WTC11 (cell line): ENCODE measurements around the gene APBA1. TPM values are rescaled to one million over a fixed set of nuclear protein-coding genes. Genes with fewer than 3 reads are reported as not detected.

Experiments used
- ATAC-seq: fragments of 200-7000 bp; cut with Tn5 transposase; 2 replicates; pipeline ENCODE4 v1.10.0; 2021; ENCODE audit warnings: mild to moderate bottlenecking, moderate library complexity
- CTCF ChIA-PET: fragments of 300-600 bp; sonication (Branson Sonifier 250); formaldehyde crosslinking; loops from one replicate; lab custom pipeline; 2021; ENCODE audit warnings: antibody characterized with exemption; lab: Charles Lee
- POLR2A ChIA-PET: fragments of 350-600 bp; sonication (Branson Sonifier 250); formaldehyde crosslinking; loops from one replicate; lab custom pipeline; 2021; ENCODE audit warnings: antibody characterized with exemption; lab: Charles Lee
- DNase-seq: peaks from one replicate; pipeline ENCODE4 v3.0.0; 2021; ENCODE audit warnings: low spot score
- H3K27ac Mint-ChIP-seq: 2 replicates; pipeline ENCODE4 v1.8.0; 2021; ENCODE audit warnings: mixed read lengths
- H3K27me3 Mint-ChIP-seq: 2 replicates; pipeline ENCODE4 v1.8.0; 2021; ENCODE audit warnings: low read depth, mild to moderate bottlenecking, moderate library complexity, mixed read lengths
- H3K36me3 Mint-ChIP-seq: 2 replicates; pipeline ENCODE4 v1.8.0; 2021; ENCODE audit warnings: mixed read lengths
- H3K4me1 Mint-ChIP-seq: 2 replicates; pipeline ENCODE4 v1.8.0; 2022; ENCODE audit warnings: mixed read lengths
- H3K4me3 Mint-ChIP-seq: 2 replicates; pipeline ENCODE4 v1.8.0; 2021; ENCODE audit warnings: mild to moderate bottlenecking, moderate library complexity, mixed read lengths
- H3K9me3 Mint-ChIP-seq: 2 replicates; pipeline ENCODE4 v1.8.0; 2021; ENCODE audit warnings: mixed read lengths
- ESRRA ChIP-seq: sonication (generic); formaldehyde crosslinking; IDR thresholded peaks from 2 replicates; pipeline ENCODE4 v1.8.1; 2022; ENCODE audit warnings: mild to moderate bottlenecking, missing genetic modification reagents, borderline replicate concordance
- ETV6 ChIP-seq: sonication (generic); formaldehyde crosslinking; IDR thresholded peaks from 2 replicates; pipeline ENCODE4 v1.8.1; 2022; ENCODE audit warnings: mild to moderate bottlenecking, missing genetic modification reagents
- FOXJ3 ChIP-seq: sonication (generic); formaldehyde crosslinking; IDR thresholded peaks from 2 replicates; pipeline ENCODE4 v1.9.0; 2021; ENCODE audit warnings: missing genetic modification reagents, mild to moderate bottlenecking, borderline replicate concordance
- GABPB1 ChIP-seq: sonication (generic); formaldehyde crosslinking; IDR thresholded peaks from 2 replicates; pipeline ENCODE4 v1.8.1; 2023; ENCODE audit warnings: mild to moderate bottlenecking, missing genetic modification reagents
- JAZF1 ChIP-seq: fragments of 250-450 bp; sonication (Bioruptor Pico); IDR thresholded peaks from 2 replicates; pipeline ENCODE4 v1.9.0; 2021; ENCODE audit warnings: moderate library complexity, mild to moderate bottlenecking, inconsistent platforms
- NFATC4 ChIP-seq: fragments of 250-450 bp; sonication (Bioruptor Pico); IDR thresholded peaks from 2 replicates; pipeline ENCODE4 v1.9.0; 2021; ENCODE audit warnings: mild to moderate bottlenecking
- NR2C2 ChIP-seq: sonication (generic); formaldehyde crosslinking; IDR thresholded peaks from 2 replicates; pipeline ENCODE4 v1.8.0; 2022; ENCODE audit warnings: mild to moderate bottlenecking, missing genetic modification reagents
- SMAD3 ChIP-seq: sonication (generic); formaldehyde crosslinking; IDR thresholded peaks from 2 replicates; pipeline ENCODE4 v1.8.0; 2022; ENCODE audit warnings: missing genetic modification reagents, mild to moderate bottlenecking, borderline replicate concordance
- SP1 ChIP-seq: sonication (generic); formaldehyde crosslinking; conservative IDR thresholded peaks from 2 replicates; pipeline ENCODE4 v1.8.1; 2022; ENCODE audit warnings: missing genetic modification reagents
- TEAD1 ChIP-seq: sonication (generic); formaldehyde crosslinking; IDR thresholded peaks from 2 replicates; pipeline ENCODE4 v1.8.0; 2022; ENCODE audit warnings: mild to moderate bottlenecking, missing genetic modification reagents
- ZBTB21 ChIP-seq: sonication (generic); formaldehyde crosslinking; IDR thresholded peaks from 2 replicates; pipeline ENCODE4 v1.8.1; 2023; ENCODE audit warnings: mild to moderate bottlenecking, missing genetic modification reagents, borderline replicate concordance
- total RNA-seq: library from RNA; stranded (reverse); gene quantifications from 3 replicates; pipeline ENCODE4 v1.2.3, GENCODE V29; 2021
- TF ChIP-seq, protein P1 (sequence below): sonication (generic); formaldehyde crosslinking; IDR thresholded peaks from 2 replicates; pipeline ENCODE4 v1.8.1; 2022; ENCODE audit warnings: low read depth, mild to moderate bottlenecking, moderate library complexity, missing genetic modification reagents, borderline replicate concordance
- TF ChIP-seq, protein P2 (sequence below): sonication (generic); formaldehyde crosslinking; IDR thresholded peaks from 2 replicates; pipeline ENCODE4 v1.8.1; 2023; ENCODE audit warnings: mild to moderate bottlenecking, missing genetic modification reagents, moderate library complexity
- TF ChIP-seq, protein P3 (sequence below): sonication (generic); formaldehyde crosslinking; IDR thresholded peaks from 2 replicates; pipeline ENCODE4 v1.8.1; 2023; ENCODE audit warnings: mild to moderate bottlenecking, missing genetic modification reagents, borderline replicate concordance
- TF ChIP-seq, protein P4 (sequence below): sonication (generic); formaldehyde crosslinking; conservative IDR thresholded peaks from 2 replicates; pipeline ENCODE4 v1.8.1; 2023; ENCODE audit warnings: mild to moderate bottlenecking, low read depth, missing genetic modification reagents, moderate library complexity
- TF ChIP-seq, protein P5 (sequence below): fragments of 250-450 bp; sonication (Bioruptor Pico); IDR thresholded peaks from 2 replicates; pipeline ENCODE4 v2.1.2; 2022; ENCODE audit warnings: mild to moderate bottlenecking, moderate library complexity
- TF ChIP-seq, protein P6 (sequence below): sonication (generic); formaldehyde crosslinking; IDR thresholded peaks from 2 replicates; pipeline ENCODE4 v1.8.1; 2023; ENCODE audit warnings: mild to moderate bottlenecking, missing genetic modification reagents, moderate library complexity
- TF ChIP-seq, protein P7 (sequence below): fragments of 250-450 bp; sonication (Bioruptor Pico); IDR thresholded peaks from 2 replicates; pipeline ENCODE4 v1.9.0; 2021; ENCODE audit warnings: mild to moderate bottlenecking
- TF ChIP-seq, protein P8 (sequence below): sonication (generic); formaldehyde crosslinking; IDR thresholded peaks from 2 replicates; pipeline ENCODE4 v1.8.0; 2023; ENCODE audit warnings: missing genetic modification reagents

The APBA1 gene
- total RNA-seq, 1 experiment from 2014 or later = 0.94 TPM

DNA sequence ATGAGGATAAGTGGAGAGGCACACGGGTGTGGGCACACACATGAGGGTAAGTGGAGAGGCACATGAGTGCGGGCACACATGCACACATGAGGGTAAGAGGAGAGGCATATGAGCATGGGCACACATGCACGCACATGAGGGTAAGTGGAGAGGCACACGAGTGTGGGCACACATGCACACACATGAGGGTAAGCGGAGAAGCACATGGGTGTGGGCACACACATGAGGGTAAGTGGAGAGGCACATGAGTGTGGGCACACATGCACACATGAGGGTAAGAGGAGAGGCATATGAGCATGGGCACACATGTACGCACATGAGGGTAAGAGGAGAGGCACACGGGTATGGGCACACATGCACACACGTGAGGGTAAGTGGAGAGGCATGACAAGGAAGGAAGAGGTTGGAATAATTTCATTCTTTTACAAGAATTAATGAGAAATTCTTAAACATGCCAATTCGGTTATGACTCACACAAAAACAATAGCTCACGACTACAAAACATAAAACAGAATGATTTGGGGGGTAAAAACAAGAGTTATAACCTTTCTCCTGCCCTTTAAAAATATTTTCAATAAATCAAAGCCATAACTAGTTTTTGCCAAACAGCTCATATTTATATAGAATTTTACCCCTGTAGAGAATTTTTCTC lies 67.5 kb downstream of the APBA1 start:
- no peak overlapping the region for H3K27ac Mint-ChIP-seq
- ATAC-seq (no peak), DNase-seq (no peak)
- H3K9me3 Mint-ChIP-seq = no peaks in the 10 kb centered on the region
- peaks cover 4% of the 10 kb centered on the region for H3K4me1 Mint-ChIP-seq
- H3K4me3 Mint-ChIP-seq = no peak overlapping the region
- ChIA-PET CTCF (no interaction called here), POLR2A (no interaction called here)
- no peaks in the 10 kb centered on the region for H3K36me3 Mint-ChIP-seq
- TF ChIP-seq TEAD1 (no peak), GABPB1 (CRISPR knock-in tag) (no peak), JAZF1 (CRISPR knock-in tag) (no peak), ZBTB21 (CRISPR knock-in tag) (no peak)
- TF ChIP-seq, protein P1, sequence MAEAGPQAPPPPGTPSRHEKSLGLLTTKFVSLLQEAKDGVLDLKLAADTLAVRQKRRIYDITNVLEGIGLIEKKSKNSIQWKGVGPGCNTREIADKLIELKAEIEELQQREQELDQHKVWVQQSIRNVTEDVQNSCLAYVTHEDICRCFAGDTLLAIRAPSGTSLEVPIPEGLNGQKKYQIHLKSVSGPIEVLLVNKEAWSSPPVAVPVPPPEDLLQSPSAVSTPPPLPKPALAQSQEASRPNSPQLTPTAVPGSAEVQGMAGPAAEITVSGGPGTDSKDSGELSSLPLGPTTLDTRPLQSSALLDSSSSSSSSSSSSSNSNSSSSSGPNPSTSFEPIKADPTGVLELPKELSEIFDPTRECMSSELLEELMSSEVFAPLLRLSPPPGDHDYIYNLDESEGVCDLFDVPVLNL (CRISPR knock-in tag) = no peak
- TF ChIP-seq, protein P2, sequence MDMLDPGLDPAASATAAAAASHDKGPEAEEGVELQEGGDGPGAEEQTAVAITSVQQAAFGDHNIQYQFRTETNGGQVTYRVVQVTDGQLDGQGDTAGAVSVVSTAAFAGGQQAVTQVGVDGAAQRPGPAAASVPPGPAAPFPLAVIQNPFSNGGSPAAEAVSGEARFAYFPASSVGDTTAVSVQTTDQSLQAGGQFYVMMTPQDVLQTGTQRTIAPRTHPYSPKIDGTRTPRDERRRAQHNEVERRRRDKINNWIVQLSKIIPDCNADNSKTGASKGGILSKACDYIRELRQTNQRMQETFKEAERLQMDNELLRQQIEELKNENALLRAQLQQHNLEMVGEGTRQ (CRISPR knock-in tag) = no peak
- TF ChIP-seq, protein P3, sequence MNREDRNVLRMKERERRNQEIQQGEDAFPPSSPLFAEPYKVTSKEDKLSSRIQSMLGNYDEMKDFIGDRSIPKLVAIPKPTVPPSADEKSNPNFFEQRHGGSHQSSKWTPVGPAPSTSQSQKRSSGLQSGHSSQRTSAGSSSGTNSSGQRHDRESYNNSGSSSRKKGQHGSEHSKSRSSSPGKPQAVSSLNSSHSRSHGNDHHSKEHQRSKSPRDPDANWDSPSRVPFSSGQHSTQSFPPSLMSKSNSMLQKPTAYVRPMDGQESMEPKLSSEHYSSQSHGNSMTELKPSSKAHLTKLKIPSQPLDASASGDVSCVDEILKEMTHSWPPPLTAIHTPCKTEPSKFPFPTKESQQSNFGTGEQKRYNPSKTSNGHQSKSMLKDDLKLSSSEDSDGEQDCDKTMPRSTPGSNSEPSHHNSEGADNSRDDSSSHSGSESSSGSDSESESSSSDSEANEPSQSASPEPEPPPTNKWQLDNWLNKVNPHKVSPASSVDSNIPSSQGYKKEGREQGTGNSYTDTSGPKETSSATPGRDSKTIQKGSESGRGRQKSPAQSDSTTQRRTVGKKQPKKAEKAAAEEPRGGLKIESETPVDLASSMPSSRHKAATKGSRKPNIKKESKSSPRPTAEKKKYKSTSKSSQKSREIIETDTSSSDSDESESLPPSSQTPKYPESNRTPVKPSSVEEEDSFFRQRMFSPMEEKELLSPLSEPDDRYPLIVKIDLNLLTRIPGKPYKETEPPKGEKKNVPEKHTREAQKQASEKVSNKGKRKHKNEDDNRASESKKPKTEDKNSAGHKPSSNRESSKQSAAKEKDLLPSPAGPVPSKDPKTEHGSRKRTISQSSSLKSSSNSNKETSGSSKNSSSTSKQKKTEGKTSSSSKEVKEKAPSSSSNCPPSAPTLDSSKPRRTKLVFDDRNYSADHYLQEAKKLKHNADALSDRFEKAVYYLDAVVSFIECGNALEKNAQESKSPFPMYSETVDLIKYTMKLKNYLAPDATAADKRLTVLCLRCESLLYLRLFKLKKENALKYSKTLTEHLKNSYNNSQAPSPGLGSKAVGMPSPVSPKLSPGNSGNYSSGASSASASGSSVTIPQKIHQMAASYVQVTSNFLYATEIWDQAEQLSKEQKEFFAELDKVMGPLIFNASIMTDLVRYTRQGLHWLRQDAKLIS (CRISPR knock-in tag) = no peak
- TF ChIP-seq, protein P4, sequence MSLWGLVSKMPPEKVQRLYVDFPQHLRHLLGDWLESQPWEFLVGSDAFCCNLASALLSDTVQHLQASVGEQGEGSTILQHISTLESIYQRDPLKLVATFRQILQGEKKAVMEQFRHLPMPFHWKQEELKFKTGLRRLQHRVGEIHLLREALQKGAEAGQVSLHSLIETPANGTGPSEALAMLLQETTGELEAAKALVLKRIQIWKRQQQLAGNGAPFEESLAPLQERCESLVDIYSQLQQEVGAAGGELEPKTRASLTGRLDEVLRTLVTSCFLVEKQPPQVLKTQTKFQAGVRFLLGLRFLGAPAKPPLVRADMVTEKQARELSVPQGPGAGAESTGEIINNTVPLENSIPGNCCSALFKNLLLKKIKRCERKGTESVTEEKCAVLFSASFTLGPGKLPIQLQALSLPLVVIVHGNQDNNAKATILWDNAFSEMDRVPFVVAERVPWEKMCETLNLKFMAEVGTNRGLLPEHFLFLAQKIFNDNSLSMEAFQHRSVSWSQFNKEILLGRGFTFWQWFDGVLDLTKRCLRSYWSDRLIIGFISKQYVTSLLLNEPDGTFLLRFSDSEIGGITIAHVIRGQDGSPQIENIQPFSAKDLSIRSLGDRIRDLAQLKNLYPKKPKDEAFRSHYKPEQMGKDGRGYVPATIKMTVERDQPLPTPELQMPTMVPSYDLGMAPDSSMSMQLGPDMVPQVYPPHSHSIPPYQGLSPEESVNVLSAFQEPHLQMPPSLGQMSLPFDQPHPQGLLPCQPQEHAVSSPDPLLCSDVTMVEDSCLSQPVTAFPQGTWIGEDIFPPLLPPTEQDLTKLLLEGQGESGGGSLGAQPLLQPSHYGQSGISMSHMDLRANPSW (CRISPR knock-in tag) = no peak
- no peaks in the 10 kb centered on the region; the same call in 1 of the 2 replicates for H3K27me3 Mint-ChIP-seq

DNA sequence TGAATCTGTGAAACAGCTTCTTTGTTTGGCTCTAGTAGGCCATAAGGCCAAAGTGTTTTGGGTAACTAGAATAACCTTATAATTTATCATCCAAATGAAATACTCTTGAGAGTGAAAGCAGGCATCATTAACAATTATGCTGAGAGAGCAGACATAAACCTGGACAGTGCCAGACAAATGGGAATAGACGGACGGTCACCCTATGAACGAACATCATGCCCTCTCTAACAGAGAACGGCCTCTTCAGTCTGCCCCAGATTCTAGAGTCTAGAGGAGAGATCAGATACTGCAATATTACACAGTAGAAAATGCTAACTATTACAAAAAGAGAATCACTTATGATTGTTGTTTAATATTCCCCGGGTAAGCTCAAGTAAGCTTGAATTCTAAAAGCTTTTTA lies 68.5 kb downstream of the APBA1 start:
- H3K9me3 Mint-ChIP-seq = no peaks in the 10 kb centered on the region
- no peak for ATAC-seq
- H3K27ac Mint-ChIP-seq = no peak overlapping the region
- no peaks in the 10 kb centered on the region for H3K4me1 Mint-ChIP-seq
- no peaks in the 10 kb centered on the region; the same call in 1 of the 2 replicates for H3K27me3 Mint-ChIP-seq
- no peaks in the 10 kb centered on the region for H3K36me3 Mint-ChIP-seq
- H3K4me3 Mint-ChIP-seq = no peak overlapping the region
- ChIA-PET CTCF (no interaction called here), POLR2A (no interaction called here)
- DNase-seq = no peak
- TF ChIP-seq, protein P5, sequence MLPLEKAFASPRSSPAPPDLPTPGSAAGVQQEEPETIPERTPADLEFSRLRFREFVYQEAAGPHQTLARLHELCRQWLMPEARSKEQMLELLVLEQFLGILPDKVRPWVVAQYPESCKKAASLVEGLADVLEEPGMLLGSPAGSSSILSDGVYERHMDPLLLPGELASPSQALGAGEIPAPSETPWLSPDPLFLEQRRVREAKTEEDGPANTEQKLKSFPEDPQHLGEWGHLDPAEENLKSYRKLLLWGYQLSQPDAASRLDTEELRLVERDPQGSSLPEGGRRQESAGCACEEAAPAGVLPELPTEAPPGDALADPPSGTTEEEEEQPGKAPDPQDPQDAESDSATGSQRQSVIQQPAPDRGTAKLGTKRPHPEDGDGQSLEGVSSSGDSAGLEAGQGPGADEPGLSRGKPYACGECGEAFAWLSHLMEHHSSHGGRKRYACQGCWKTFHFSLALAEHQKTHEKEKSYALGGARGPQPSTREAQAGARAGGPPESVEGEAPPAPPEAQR (CRISPR knock-in tag) = no peak
- TF ChIP-seq NFATC4 (CRISPR knock-in tag) (no peak), ETV6 (CRISPR knock-in tag) (no peak), SP1 (CRISPR knock-in tag) (no peak), ESRRA (CRISPR knock-in tag) (no peak), FOXJ3 (CRISPR knock-in tag) (no peak), NR2C2 (no peak), SMAD3 (CRISPR knock-in tag) (no peak)
- TF ChIP-seq, protein P6, sequence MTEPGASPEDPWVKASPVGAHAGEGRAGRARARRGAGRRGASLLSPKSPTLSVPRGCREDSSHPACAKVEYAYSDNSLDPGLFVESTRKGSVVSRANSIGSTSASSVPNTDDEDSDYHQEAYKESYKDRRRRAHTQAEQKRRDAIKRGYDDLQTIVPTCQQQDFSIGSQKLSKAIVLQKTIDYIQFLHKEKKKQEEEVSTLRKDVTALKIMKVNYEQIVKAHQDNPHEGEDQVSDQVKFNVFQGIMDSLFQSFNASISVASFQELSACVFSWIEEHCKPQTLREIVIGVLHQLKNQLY (CRISPR knock-in tag) = no peak
- TF ChIP-seq, protein P7, sequence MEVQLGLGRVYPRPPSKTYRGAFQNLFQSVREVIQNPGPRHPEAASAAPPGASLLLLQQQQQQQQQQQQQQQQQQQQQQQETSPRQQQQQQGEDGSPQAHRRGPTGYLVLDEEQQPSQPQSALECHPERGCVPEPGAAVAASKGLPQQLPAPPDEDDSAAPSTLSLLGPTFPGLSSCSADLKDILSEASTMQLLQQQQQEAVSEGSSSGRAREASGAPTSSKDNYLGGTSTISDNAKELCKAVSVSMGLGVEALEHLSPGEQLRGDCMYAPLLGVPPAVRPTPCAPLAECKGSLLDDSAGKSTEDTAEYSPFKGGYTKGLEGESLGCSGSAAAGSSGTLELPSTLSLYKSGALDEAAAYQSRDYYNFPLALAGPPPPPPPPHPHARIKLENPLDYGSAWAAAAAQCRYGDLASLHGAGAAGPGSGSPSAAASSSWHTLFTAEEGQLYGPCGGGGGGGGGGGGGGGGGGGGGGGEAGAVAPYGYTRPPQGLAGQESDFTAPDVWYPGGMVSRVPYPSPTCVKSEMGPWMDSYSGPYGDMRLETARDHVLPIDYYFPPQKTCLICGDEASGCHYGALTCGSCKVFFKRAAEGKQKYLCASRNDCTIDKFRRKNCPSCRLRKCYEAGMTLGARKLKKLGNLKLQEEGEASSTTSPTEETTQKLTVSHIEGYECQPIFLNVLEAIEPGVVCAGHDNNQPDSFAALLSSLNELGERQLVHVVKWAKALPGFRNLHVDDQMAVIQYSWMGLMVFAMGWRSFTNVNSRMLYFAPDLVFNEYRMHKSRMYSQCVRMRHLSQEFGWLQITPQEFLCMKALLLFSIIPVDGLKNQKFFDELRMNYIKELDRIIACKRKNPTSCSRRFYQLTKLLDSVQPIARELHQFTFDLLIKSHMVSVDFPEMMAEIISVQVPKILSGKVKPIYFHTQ = no peak
- TF ChIP-seq, protein P8, sequence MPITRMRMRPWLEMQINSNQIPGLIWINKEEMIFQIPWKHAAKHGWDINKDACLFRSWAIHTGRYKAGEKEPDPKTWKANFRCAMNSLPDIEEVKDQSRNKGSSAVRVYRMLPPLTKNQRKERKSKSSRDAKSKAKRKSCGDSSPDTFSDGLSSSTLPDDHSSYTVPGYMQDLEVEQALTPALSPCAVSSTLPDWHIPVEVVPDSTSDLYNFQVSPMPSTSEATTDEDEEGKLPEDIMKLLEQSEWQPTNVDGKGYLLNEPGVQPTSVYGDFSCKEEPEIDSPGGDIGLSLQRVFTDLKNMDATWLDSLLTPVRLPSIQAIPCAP (CRISPR knock-in tag) = no peak
